GM23338 (cell line): ENCODE data around the gene RHOT1.
"Not testable (repeated sequence)": the region's sequence is repeated elsewhere in the genome, so short reads cannot be mapped to it uniquely, and the experiment has no call there.

Experiments
- CREB1 ChIP-seq: fragments of 250-450 bp; sonication (Bioruptor Pico); IDR thresholded peaks from 2 replicates; pipeline ENCODE4 v1.5.0; 2020; ENCODE audit warnings: low read depth, mild to moderate bottlenecking, moderate library complexity
- CTCF ChIP-seq, 2 experiments: fragments of 200-600 bp in 1 of 2; sonication (generic) in 1 of 2; conservative IDR thresholded peaks; 2 replicates each; pipeline versions ENCODE4 v1.5.1 to v1.6.1; 2016 to 2017; ENCODE audit warnings: antibody characterized with exemption in 2 of 2, low read depth in 2 of 2, mild to moderate bottlenecking in 2 of 2, moderate library complexity in 1 of 2
- EZH2phosphoT487 ChIP-seq: fragments of 200-600 bp; sonication (generic); IDR thresholded peaks from one replicate; pipeline ENCODE4 v1.8.1; 2018; ENCODE audit warnings: antibody characterized with exemption; ENCODE audit not compliant: unreplicated experiment
- POLR2AphosphoS5 ChIP-seq: IDR thresholded peaks from 2 replicates; pipeline ENCODE4 v1.6.1; 2016; ENCODE audit warnings: antibody characterized with exemption, low read depth
- REST ChIP-seq: IDR thresholded peaks from one replicate; pipeline ENCODE4 v1.6.1; 2018; ENCODE audit warnings: antibody characterized with exemption; ENCODE audit not compliant: unreplicated experiment

DNA sequence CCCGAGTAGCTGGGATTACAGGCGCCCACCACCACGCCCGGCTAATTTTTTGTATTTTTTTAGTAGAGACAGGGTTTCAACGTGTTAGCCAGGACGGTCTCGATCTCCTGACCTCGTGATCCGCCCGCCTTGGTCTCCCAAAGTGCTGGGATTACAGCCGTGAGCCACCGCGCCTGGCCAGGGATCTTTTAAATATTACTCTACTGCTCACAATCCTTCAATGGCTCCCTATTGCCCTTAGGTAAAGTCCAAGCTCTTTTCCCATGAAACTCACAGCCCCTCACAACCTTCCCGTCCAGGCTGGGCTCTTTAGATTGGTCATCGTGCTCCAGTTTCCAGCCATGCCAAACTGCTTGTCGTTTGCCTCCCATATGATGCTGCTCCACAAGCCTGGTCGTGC, 121.2 kb downstream of the RHOT1 start:
- TF ChIP-seq POLR2AphosphoS5; CTCF (conservative IDR thresholded peaks at IDR 0.05; ENCODE audit: low read depth in 2 of 2); REST; CREB1 (CRISPR knock-in tag); EZH2phosphoT487: not testable (repeated sequence)
